Trophoblast cell (in vitro differentiated cells and primary cell): ENCODE data around the gene HLA-E.
"Not testable (repeated sequence)": the region's sequence is repeated elsewhere in the genome, so short reads cannot be mapped to it uniquely, and the experiment has no call there.

Experiments
- DNase-seq, 2 donors: peaks; one replicate each; pipeline ENCODE4 v3.0.0-alpha.2; 2016
- H2AFZ ChIP-seq: 2 replicates; pipeline ENCODE4 v1.6.1; 2013; ENCODE audit warnings: low read length, moderate library complexity, mild to moderate bottlenecking; ENCODE audit not compliant: insufficient read depth, poor library complexity
- H2AK5ac ChIP-seq: 2 replicates; pipeline ENCODE4 v1.6.1; 2013; ENCODE audit warnings: mild to moderate bottlenecking, low read length
- H2BK120ac ChIP-seq: 2 replicates; pipeline ENCODE4 v1.6.1; 2013; ENCODE audit warnings: low read length, mild to moderate bottlenecking, moderate library complexity; ENCODE audit not compliant: insufficient read depth, poor library complexity
- H2BK12ac ChIP-seq: 2 replicates; pipeline ENCODE4 v1.6.1; 2013; ENCODE audit warnings: mild to moderate bottlenecking, low read length, moderate library complexity
- H2BK5ac ChIP-seq: 2 replicates; pipeline ENCODE4 v1.6.1; 2013; ENCODE audit warnings: low read length, low read depth, moderate library complexity, mild to moderate bottlenecking; ENCODE audit not compliant: poor library complexity
- H3K14ac ChIP-seq: 2 replicates; pipeline ENCODE4 v1.6.1; 2013; ENCODE audit warnings: mild to moderate bottlenecking, low read length
- H3K18ac ChIP-seq: 2 replicates; pipeline ENCODE4 v1.6.1; 2013; ENCODE audit warnings: mild to moderate bottlenecking, low read length
- H3K23ac ChIP-seq: 2 replicates; pipeline ENCODE4 v1.6.1; 2013; ENCODE audit warnings: low read length
- H3K27ac ChIP-seq: 2 replicates; pipeline ENCODE4 v1.5.1; 2013; ENCODE audit warnings: low read depth, mild to moderate bottlenecking, inconsistent platforms, low read length, moderate library complexity
- H3K27me3 ChIP-seq: 2 replicates; pipeline ENCODE4 v1.6.1; 2013; ENCODE audit warnings: inconsistent platforms, mild to moderate bottlenecking, low read length, moderate library complexity; ENCODE audit not compliant: insufficient read depth
- H3K36me3 ChIP-seq, 2 experiments: 1 replicate in 1 of 2; 2 replicates in 1 of 2; pipeline ENCODE4 v1.6.1; 2013; ENCODE audit warnings: low read length in 2 of 2, mild to moderate bottlenecking in 2 of 2, moderate library complexity in 1 of 2; ENCODE audit not compliant: insufficient read depth in 2 of 2, control insufficient read depth in 1 of 2
- H3K4ac ChIP-seq: 2 replicates; pipeline ENCODE4 v1.6.1; 2013; ENCODE audit warnings: low read depth, mild to moderate bottlenecking, low read length, moderate library complexity
- H3K4me1 ChIP-seq, 2 experiments: 1 replicate in 1 of 2; 2 replicates in 1 of 2; pipeline ENCODE4 v1.6.1; 2013; ENCODE audit warnings: low read length in 2 of 2, mild to moderate bottlenecking in 2 of 2, moderate library complexity in 1 of 2; ENCODE audit not compliant: insufficient read depth in 2 of 2, control insufficient read depth in 1 of 2
- H3K4me2 ChIP-seq: 2 replicates; pipeline ENCODE4 v1.6.1; 2013; ENCODE audit warnings: inconsistent platforms, mild to moderate bottlenecking, low read length, moderate library complexity
- H3K4me3 ChIP-seq: 2 replicates; pipeline ENCODE4 v1.5.1; 2013; ENCODE audit warnings: mild to moderate bottlenecking, low read depth, low read length, inconsistent platforms
- H3K79me1 ChIP-seq: one replicate; pipeline ENCODE4 v1.6.1; 2013; ENCODE audit warnings: low read length
- H3K79me2 ChIP-seq: 2 replicates; pipeline ENCODE4 v1.6.1; 2013; ENCODE audit warnings: low read length, mild to moderate bottlenecking; ENCODE audit not compliant: control insufficient read depth, insufficient read depth, poor library complexity
- H3K9ac ChIP-seq: 2 replicates; pipeline ENCODE4 v1.6.1; 2013; ENCODE audit warnings: mild to moderate bottlenecking, low read length
- H3K9me3 ChIP-seq: 2 replicates; pipeline ENCODE4 v1.6.1; 2013; ENCODE audit warnings: low read depth, mild to moderate bottlenecking, control low read depth, inconsistent platforms, low read length; ENCODE audit not compliant: insufficient read depth
- H4K12ac ChIP-seq: 2 replicates; pipeline ENCODE4 v1.6.1; 2013; ENCODE audit warnings: low read depth, mild to moderate bottlenecking, low read length, moderate library complexity
- H4K8ac ChIP-seq: 2 replicates; pipeline ENCODE4 v1.6.1; 2013; ENCODE audit warnings: low read depth, mild to moderate bottlenecking, low read length, moderate library complexity
- H4K91ac ChIP-seq: one replicate; pipeline ENCODE4 v1.6.1; 2013; ENCODE audit warnings: low read depth, mild to moderate bottlenecking, low read length, moderate library complexity
- WGBS: extraction: QIAGEN DNeasy Blood & Tissue Kit; methylation state at CpG from one replicate; pipeline ENCODE4 v1.1.7; 2013; ENCODE audit warnings: missing lambda C conversion rate; ENCODE audit not compliant: insufficient read length, insufficient coverage; ENCODE audit errors: extremely low coverage; 5-methylcytosine and 5-hydroxymethylcytosine counted together

HLA-E gene

DNA sequence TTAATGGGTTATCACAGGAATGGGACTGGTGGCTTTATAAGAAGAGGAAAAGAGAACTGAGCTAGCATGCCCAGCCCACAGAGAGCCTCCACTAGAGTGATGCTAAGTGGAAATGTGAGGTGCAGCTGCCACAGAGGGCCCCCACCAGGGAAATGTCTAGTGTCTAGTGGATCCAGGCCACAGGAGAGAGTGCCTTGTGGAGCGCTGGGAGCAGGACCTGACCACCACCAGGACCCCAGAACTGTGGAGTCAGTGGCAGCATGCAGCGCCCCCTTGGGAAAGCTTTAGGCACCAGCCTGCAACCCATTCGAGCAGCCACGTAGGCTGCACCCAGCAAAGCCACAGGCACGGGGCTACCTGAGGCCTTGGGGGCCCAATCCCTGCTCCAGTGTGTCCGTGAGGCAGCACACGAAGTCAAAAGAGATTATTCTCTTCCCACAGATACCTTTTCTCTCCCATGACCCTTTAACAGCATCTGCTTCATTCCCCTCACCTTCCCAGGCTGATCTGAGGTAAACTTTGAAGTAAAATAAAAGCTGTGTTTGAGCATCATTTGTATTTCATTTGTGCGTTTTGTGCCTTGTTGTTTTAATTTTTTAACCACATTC lies 4.4 kb downstream of the HLA-E start:
- Histone ChIP-seq H3K9me3 (no peaks in the 10 kb centered on the region), H4K12ac (no peak overlapping the region), H3K4me2 (no peak overlapping the region), H3K4me1 (peaks cover 4 to 5% of the 10 kb centered on the region in 2 experiments), H3K23ac (no peak overlapping the region), H2BK12ac (no peak overlapping the region), H3K4ac (no peak overlapping the region), H3K18ac (no peak overlapping the region), H3K27ac (no peak overlapping the region), H3K79me1 (peaks cover 4% of the 10 kb centered on the region), H2AK5ac (no peak overlapping the region), H4K91ac (no peak overlapping the region), H4K8ac (no peak overlapping the region), H3K9ac (no peak overlapping the region), H3K79me2 (peaks cover 3% of the 10 kb centered on the region), H2AFZ (no peak overlapping the region), H2BK120ac (no peak overlapping the region), H3K14ac (no peak overlapping the region), H3K27me3 (no peaks in the 10 kb centered on the region), H2BK5ac (no peak overlapping the region), H3K36me3 (peaks cover 21 to 25% of the 10 kb centered on the region in 2 experiments), H3K4me3 (no peak overlapping the region)
- peak in 1 of 2 donors; percentile 29 for DNase-seq
- WGBS = no CpG with 5 or more reads among the region's 8 CpGs

DNA sequence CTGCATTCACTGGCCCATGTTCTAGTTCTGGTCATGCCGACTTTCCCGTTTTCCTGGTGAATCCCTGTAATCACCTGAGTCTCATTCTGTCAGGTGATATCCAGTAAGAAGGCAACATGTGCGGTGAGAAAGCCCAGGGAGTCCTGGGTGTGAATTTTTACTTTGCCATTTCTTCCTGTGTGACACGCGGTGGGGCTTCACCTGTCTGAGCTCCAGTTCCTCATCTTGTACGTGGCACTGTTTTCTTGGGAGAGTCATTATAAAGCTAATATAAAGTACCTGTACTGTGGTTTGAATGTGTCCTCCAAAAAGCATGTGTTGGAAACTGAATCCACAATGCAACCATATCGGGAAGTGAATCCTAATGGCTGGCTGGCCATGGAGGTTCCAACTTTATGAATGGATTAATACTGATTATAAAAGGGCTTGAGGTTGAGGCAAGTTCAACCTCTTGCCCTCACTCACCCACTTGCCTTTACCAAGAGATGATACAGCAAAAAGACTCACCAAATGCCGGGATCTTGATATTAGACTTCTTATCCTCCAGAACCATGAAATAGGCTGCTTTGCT lies 5.1 kb downstream of the HLA-E start:
- Histone ChIP-seq H3K4ac (no peak overlapping the region), H3K9ac (no peak overlapping the region), H3K4me2 (no peak overlapping the region), H2AK5ac (no peak overlapping the region), H3K18ac (no peak overlapping the region), H3K79me2 (peaks cover 3% of the 10 kb centered on the region), H3K4me3 (no peak overlapping the region), H4K8ac (no peak overlapping the region), H2BK5ac (no peak overlapping the region), H3K14ac (no peak overlapping the region), H2BK12ac (no peak overlapping the region), H2AFZ (no peak overlapping the region), H3K79me1 (peaks cover 4% of the 10 kb centered on the region), H4K91ac (no peak overlapping the region), H4K12ac (no peak overlapping the region), H3K9me3 (no peaks in the 10 kb centered on the region), H3K36me3 (peaks cover 21 to 25% of the 10 kb centered on the region in 2 experiments), H3K23ac (no peak overlapping the region), H2BK120ac (no peak overlapping the region), H3K27ac (no peak overlapping the region), H3K27me3 (no peaks in the 10 kb centered on the region), H3K4me1 (peaks cover 4 to 5% of the 10 kb centered on the region in 2 experiments)
- DNase-seq = peak in 1 of 2 donors; percentile 34
- WGBS = no CpG with 5 or more reads among the region's 8 CpGs

DNA sequence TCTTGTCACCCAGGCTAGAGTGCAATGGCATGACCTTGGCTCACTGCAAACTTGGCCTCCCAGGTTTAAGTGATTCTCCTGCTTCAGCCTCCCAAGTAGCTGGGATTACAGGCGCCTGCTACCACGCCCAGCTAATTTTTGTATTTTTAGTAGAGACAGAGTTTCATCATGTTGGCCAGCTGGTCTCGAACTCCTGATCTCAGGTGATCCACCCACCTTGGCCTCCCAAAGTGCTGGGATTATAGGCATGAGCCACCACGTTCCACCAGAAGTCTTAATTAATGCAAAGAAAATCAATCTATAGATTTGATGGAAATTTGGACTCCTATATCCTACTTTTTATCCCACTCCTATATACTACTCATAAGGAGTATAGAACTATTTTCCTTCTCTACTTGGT lies 5.8 kb downstream of the HLA-E start:
- H3K36me3 ChIP-seq = peaks cover 21 to 25% of the 10 kb centered on the region in 2 experiments
- H4K91ac ChIP-seq, H2BK12ac ChIP-seq, H3K4me2 ChIP-seq, H2AK5ac ChIP-seq, H4K12ac ChIP-seq, H2AFZ ChIP-seq, H3K4me3 ChIP-seq, H3K79me2 ChIP-seq, H3K4ac ChIP-seq, DNase-seq, H3K23ac ChIP-seq, H3K9me3 ChIP-seq, H3K27ac ChIP-seq, H3K27me3 ChIP-seq, H2BK120ac ChIP-seq, H3K18ac ChIP-seq, H3K14ac ChIP-seq, H3K9ac ChIP-seq, H3K4me1 ChIP-seq, H2BK5ac ChIP-seq, H3K79me1 ChIP-seq, H4K8ac ChIP-seq: not testable (repeated sequence)
- no CpG with 5 or more reads among the region's 4 CpGs for WGBS

DNA sequence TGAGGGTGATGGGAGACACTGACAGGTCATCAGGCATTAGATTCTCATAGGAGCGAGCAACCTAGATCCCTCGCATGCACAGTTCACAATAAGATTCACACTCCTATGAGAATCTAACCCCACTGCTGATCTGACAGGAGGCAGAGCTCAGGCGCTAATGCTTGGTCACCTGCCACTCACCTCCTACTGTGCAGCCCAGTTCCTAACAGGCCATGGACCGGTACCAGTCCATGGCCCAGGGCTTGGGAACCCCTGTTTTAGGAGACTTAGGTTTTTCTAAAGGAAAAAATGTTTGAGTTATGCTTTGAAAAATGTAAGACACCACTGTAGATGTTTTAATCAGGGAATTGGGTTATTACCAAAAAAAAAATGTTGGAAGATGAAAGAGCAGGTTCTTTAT lies 6.7 kb downstream of the HLA-E start:
- Histone ChIP-seq H4K8ac (no peak overlapping the region), H3K79me1 (no peaks in the 10 kb centered on the region), H3K27ac (no peak overlapping the region), H3K14ac (no peak overlapping the region), H4K91ac (no peak overlapping the region), H3K79me2 (no peaks in the 10 kb centered on the region), H3K18ac (no peak overlapping the region), H3K4me3 (no peak overlapping the region), H3K9ac (no peak overlapping the region), H3K4me1 (peaks cover 3% of the 10 kb centered on the region in 2 experiments), H3K4ac (no peak overlapping the region), H2AK5ac (no peak overlapping the region), H2BK120ac (no peak overlapping the region), H3K23ac (no peak overlapping the region), H3K4me2 (no peak overlapping the region), H2BK12ac (no peak overlapping the region), H3K9me3 (no peaks in the 10 kb centered on the region), H3K27me3 (no peaks in the 10 kb centered on the region), H4K12ac (no peak overlapping the region), H2BK5ac (no peak overlapping the region), H2AFZ (no peak overlapping the region), H3K36me3 (peaks cover 17 to 19% of the 10 kb centered on the region in 2 experiments)
- no CpG with 5 or more reads among the region's 4 CpGs for WGBS
- no peak for DNase-seq
